Immature natural killer cell (primary cell): ENCODE results near the gene SLC2A2. TPM values are rescaled to one million over a fixed set of nuclear protein-coding genes. Genes with fewer than 3 reads are reported as not detected.
"Not testable (repeated sequence)": the region's sequence is repeated elsewhere in the genome, so short reads cannot be mapped to it uniquely, and the experiment has no call there.

Experiments used
- DNase-seq, 3 donors: peaks; one replicate each; pipeline ENCODE4 v3.0.0; 2022; ENCODE audit warnings: mixed read lengths in 1 of 3
- H3K27ac Mint-ChIP-seq, 6 donors: one replicate each; pipeline ENCODE4 v1.8.0; 2020; ENCODE audit warnings: mixed read lengths in 6 of 6, mild to moderate bottlenecking in 5 of 6, inconsistent platforms in 4 of 6, moderate library complexity in 3 of 6
- H3K27me3 Mint-ChIP-seq, 3 donors: one replicate each; pipeline ENCODE4 v1.8.0; 2020 to 2021; ENCODE audit warnings: low read depth in 3 of 3, mild to moderate bottlenecking in 3 of 3, mixed read lengths in 3 of 3, moderate library complexity in 3 of 3, inconsistent platforms in 1 of 3
- H3K36me3 Mint-ChIP-seq, 3 donors: one replicate each; pipeline ENCODE4 v1.8.0; 2020; ENCODE audit warnings: mixed read lengths in 3 of 3, inconsistent platforms in 2 of 3, mild to moderate bottlenecking in 2 of 3
- H3K4me1 Mint-ChIP-seq, 2 donors: one replicate each; pipeline ENCODE4 v1.8.0; 2020; ENCODE audit warnings: inconsistent platforms in 2 of 2, mild to moderate bottlenecking in 2 of 2, mixed read lengths in 2 of 2, moderate library complexity in 1 of 2
- H3K4me3 Mint-ChIP-seq, 5 donors: one replicate each; pipeline ENCODE4 v1.8.0; 2020; ENCODE audit warnings: mild to moderate bottlenecking in 5 of 5, mixed read lengths in 5 of 5, inconsistent platforms in 3 of 5, moderate library complexity in 3 of 5
- H3K9me3 Mint-ChIP-seq, 6 donors: one replicate each; pipeline ENCODE4 v1.8.0; 2020; ENCODE audit warnings: mild to moderate bottlenecking in 6 of 6, mixed read lengths in 6 of 6, inconsistent platforms in 4 of 6, moderate library complexity in 3 of 6
- polyA plus RNA-seq, 3 donors: library from polyadenylated mRNA; unstranded; fragments of 300-500 nt; fragmentation: Illumina TruSeq; gene quantifications; one replicate each; pipeline ENCODE4 v1.2.3, GENCODE V29; 2021

Gene SLC2A2
- polyA plus RNA-seq, 3 donors from 2014 or later = not detected

DNA sequence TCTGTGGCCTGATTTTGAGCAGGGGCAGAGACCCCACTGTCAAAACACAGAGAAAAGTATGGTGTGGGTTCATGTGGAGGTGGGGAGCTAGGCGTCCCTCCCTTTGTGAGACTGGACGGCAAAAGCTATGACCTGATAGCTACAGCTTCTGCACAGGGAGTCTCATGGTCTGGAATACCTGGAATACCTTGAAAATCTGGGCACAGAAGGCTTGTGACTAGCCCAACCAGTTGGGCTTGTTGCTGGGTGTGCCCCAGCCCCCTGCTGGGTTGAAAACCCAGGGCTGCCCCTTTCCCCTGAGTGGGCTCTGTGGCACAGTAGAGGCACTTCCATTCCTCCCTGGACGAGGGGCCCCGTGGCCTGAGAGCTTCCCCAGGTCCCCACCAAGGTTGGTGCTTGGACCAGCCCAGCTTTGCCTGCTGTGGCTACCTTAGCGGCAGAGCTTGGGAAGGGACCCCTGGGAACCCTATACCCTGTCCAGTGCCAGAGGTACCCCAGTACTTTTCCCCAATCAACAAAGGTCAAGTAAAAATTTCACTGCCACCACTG lies 37.3 kb downstream of the SLC2A2 start:
- Mint-ChIP-seq H3K27me3 (peaks cover 7 to 13% (median 7%) of the 10 kb centered on the region in 3 donors), H3K9me3 (peaks cover 0 to 3% (median 0%) of the 10 kb centered on the region in 6 donors), H3K27ac (no peak overlapping the region), H3K4me3 (no peak overlapping the region), H3K36me3 (no peaks in the 10 kb centered on the region), H3K4me1 (no peaks in the 10 kb centered on the region)
- DNase-seq = no peak

DNA sequence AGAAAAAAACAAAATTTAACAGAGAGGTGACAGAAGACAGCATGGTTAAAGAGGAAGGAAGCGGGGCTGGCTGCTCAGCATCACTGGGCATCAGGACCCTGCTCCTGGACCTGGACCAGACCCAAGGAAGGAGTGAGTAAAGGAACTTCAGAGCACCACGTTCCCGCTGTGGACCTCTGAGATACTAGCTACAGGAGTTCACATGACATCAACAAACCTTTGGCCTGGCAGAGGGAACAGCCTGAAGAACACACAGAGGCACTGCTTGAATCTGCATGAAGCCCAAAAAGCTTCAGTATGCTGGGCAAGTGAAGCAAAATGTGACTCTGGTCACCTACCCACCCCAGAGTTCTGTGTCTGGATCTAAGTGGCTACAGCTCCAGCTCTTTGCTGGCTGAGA lies 38.1 kb downstream of the SLC2A2 start:
- Mint-ChIP-seq H3K4me1 (no peaks in the 10 kb centered on the region), H3K4me3 (no peak overlapping the region), H3K9me3 (peaks cover 0 to 3% (median 0%) of the 10 kb centered on the region in 6 donors), H3K27me3 (peaks cover 7 to 14% (median 13%) of the 10 kb centered on the region in 3 donors), H3K27ac (no peak overlapping the region), H3K36me3 (no peaks in the 10 kb centered on the region)
- DNase-seq = no peak

DNA sequence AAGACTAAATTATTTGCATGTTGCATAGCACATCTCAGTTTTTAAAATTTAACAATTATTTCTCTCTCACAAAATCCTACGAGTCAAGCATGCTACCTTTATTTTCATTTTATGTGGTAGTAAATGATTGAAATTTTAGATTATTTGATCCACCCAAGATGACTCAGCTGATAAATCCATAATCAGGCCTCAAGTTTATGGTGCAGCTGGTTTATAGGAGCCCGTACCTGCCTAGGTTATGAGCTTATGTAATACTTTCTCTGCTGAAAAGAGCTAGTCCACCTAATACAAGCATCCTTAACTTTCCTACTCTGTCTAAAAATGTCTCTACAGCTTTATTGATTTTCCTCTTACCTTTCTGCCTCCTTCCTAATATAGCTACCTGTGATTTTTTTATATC lies 41.2 kb downstream of the SLC2A2 start:
- Mint-ChIP-seq H3K9me3 (peaks cover 0 to 2% (median 0%) of the 10 kb centered on the region in 6 donors), H3K4me1 (no peaks in the 10 kb centered on the region), H3K27ac (no peak overlapping the region), H3K4me3 (no peak overlapping the region), H3K36me3 (no peaks in the 10 kb centered on the region), H3K27me3 (peaks cover 2 to 14% (median 9%) of the 10 kb centered on the region in 3 donors)
- DNase-seq = no peak

DNA sequence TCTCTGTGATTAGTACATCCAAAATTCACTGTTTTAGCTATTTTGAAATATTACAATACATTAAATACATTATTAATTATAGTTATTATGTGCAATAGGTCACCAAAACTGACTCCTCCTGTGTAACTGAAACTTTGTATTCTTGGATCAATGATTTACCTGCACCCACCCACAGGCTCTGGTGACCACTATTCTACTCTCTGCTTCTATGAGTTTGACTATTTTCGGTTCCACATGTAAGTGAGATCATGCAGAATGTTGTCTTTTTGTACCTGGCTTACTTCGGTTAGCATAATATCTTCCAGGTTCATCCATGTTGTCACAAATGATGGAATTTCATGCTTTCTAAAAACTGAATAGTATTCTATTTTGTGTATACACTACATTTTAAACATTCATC lies 43.8 kb downstream of the SLC2A2 start:
- Mint-ChIP-seq H3K4me1 (no peaks in the 10 kb centered on the region), H3K4me3 (no peak overlapping the region), H3K36me3 (no peaks in the 10 kb centered on the region), H3K9me3 (no peaks in the 10 kb centered on the region), H3K27me3 (peaks cover 2 to 14% (median 9%) of the 10 kb centered on the region in 3 donors), H3K27ac (no peak overlapping the region)
- no peak for DNase-seq

DNA sequence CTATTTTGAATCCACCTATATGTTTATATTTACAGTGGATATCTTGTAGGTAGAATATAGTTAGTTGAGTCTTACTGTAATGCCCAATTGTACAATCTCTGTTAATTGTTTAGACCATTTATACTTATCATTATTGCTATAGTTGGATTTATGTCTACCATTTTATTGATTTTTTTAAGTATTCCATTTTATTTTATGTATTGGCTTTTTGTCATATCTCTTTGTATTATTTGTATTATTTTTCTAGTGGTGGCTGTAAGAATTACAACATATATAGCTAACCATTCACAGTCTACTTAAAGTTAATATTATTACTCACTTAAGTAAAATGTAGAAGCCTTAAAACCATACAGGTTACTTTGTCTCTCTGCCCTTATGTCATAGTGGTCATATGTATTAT lies 46.1 kb downstream of the SLC2A2 start:
- H3K4me1 Mint-ChIP-seq = no peaks in the 10 kb centered on the region
- no peaks in the 10 kb centered on the region for H3K9me3 Mint-ChIP-seq
- no peak for DNase-seq

DNA sequence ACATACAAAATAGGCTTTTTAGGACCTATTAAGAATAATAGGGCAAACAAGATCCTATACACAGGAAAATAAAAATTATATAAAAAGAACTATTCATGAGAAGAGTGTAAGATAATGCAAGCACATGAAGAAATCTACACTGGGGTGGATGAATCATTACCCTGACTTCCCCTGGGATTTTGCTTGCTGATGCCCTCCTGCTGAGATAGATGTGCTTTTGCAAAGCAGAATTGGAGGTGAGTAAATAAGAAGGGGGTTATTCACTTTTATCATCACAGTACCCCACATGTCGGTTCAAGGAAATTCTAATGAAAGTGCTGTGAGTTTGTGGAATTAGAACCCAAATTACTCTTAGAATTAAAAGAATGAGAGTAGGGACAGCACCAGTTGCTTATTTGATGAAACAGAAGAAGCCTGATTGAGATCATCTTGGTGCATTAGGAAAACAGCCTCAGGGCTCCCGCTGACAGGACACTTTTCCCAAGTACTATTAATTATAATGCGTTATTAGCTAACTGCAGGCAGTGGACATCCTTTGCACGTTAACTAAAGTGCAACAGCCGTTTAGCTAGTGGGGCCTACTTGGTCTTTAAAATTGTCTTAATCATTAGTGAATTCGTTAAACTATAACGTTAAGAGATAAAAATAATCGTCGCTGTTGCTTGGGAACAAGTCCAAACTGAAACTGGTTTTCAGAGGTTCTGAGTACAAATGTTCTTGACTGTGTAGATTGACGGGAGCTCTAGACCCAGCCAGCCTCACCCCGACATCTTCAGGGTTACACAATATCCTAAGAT lies 48.4 kb downstream of the SLC2A2 start:
- H3K9me3 Mint-ChIP-seq = no peaks in the 10 kb centered on the region
- H3K4me3 Mint-ChIP-seq = no peak overlapping the region
- H3K4me1 Mint-ChIP-seq = no peaks in the 10 kb centered on the region
- no peak overlapping the region for H3K27ac Mint-ChIP-seq
- no peak for DNase-seq
- no peaks in the 10 kb centered on the region for H3K36me3 Mint-ChIP-seq
- H3K27me3 Mint-ChIP-seq = peaks cover 4 to 16% (median 14%) of the 10 kb centered on the region in 3 donors

More for the DNA sequence above, 46.1 kb downstream of the SLC2A2 start:
- Mint-ChIP-seq H3K27me3 (peaks cover 2 to 21% (median 10%) of the 10 kb centered on the region in 3 donors), H3K27ac (no peak overlapping the region), H3K36me3 (no peaks in the 10 kb centered on the region), H3K4me3 (no peak overlapping the region)

DNA sequence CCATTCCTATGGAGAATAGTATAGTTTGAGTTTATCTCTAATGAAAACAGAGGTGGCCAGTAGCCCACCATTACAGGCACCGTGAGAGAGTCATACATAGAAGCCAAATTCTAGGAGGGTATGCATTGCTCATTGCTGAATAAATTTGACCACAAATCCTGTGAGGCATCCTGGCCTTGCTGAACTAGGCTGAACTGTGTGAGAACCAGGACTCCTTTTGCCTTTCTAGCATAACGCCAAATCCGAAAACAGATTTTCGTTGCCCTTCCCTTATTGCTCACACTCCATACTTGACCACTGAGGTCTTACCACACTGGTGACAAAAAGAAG lies 50.4 kb downstream of the SLC2A2 start:
- H3K36me3 Mint-ChIP-seq = no peaks in the 10 kb centered on the region
- DNase-seq = no peak
- H3K27ac Mint-ChIP-seq = no peak overlapping the region
- peaks cover 4 to 20% (median 12%) of the 10 kb centered on the region in 3 donors for H3K27me3 Mint-ChIP-seq
- no peaks in the 10 kb centered on the region for H3K9me3 Mint-ChIP-seq
- H3K4me1 Mint-ChIP-seq = no peaks in the 10 kb centered on the region
- H3K4me3 Mint-ChIP-seq = no peak overlapping the region

DNA sequence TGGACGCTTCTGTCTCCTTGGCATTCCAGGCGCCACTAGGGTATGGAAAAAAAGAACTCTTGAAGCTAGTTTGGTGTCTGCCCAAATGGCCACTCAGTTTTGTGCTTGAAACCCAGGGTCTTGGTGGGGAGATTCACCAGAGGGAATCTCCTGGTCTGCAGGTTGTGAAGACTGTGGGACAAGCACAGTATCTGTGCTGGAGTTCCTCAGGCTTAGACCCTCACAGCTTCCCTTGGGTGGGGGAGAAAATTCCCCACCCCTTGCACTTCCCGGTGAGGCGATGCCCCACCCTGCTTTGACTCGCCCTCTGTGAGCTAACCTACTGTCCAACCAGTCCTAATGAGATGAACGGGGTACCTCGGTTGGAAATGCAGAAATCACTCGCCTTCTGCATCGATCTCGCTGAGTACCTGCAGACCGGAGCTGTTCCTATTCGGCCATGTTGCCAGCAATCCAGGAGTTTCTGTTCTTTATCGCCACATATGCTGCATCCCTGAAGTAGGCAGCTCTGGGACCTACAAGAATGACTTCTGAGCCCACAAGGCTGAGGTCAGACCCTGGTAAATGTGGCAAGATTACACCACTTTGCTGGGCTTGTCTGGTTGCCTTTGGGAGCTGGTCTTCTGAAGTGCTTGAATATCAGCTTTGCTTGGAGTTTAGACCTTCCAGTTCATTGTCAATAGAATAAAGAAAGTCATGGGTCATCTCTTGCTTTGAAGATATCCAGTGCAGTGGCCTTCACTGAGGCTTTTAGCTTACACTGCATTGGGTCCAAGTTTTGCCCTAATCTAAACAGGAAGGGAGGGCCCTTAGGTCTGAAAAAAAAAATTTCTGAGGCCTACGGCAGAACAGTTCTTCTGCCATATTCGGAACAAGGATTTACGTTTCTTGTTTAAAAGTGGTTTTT lies 51.0 kb downstream of the SLC2A2 start:
- no peak for DNase-seq
- no peaks in the 10 kb centered on the region for H3K9me3 Mint-ChIP-seq
- H3K4me3 Mint-ChIP-seq = no peak overlapping the region
- H3K27me3 Mint-ChIP-seq = peaks cover 4 to 25% (median 11%) of the 10 kb centered on the region in 3 donors
- H3K4me1 Mint-ChIP-seq = no peaks in the 10 kb centered on the region
- no peaks in the 10 kb centered on the region for H3K36me3 Mint-ChIP-seq
- no peak overlapping the region for H3K27ac Mint-ChIP-seq

DNA sequence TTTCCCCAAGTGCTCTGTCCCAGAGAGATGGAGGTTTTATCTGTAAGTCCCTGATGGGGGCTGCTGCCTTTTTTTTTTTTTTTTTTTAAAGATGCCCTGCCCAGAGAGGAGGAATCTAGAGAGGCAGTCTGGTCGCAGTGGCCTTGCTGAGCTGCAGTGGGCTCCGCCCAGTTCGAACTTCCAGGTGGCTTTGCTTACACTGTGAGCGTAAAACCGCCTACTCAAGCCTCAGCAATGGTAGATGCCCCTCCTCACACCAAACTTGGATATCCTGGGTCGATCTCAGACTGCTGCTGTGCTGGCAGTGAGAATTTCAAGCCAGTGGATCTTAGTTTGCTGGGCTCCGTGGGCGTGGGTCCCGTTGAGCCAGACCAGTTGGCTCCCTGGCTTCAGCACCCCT lies 51.6 kb downstream of the SLC2A2 start:
- H3K4me3 Mint-ChIP-seq = no peak overlapping the region
- no peaks in the 10 kb centered on the region for H3K4me1 Mint-ChIP-seq
- H3K27ac Mint-ChIP-seq = no peak overlapping the region
- no peaks in the 10 kb centered on the region for H3K36me3 Mint-ChIP-seq
- DNase-seq = no peak
- no peaks in the 10 kb centered on the region for H3K9me3 Mint-ChIP-seq
- peaks cover 4 to 25% (median 9%) of the 10 kb centered on the region in 3 donors for H3K27me3 Mint-ChIP-seq

DNA sequence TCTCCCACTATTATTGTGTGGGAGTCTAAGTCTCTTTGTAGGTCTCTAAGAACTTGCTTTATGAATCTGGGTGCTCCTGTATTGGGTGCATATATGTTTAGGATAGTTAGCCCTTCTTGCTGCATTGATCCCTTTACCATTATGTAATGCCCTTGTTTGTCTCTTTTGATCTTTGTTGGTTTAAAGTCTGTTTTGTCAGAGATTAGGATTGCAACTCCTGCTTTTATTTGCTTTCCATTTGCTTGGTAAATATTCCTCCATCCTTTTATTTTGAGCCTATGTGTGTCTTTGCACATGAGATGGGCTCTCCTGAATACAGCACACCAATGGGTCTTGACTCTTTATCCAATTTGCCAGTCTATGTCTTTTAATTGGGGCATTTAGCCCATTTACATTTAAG lies 53.6 kb downstream of the SLC2A2 start:
- H3K27me3 Mint-ChIP-seq = peaks cover 4 to 20% (median 8%) of the 10 kb centered on the region in 3 donors
- H3K4me1 Mint-ChIP-seq, DNase-seq, H3K27ac Mint-ChIP-seq, H3K36me3 Mint-ChIP-seq, H3K4me3 Mint-ChIP-seq, H3K9me3 Mint-ChIP-seq: not testable (repeated sequence)

DNA sequence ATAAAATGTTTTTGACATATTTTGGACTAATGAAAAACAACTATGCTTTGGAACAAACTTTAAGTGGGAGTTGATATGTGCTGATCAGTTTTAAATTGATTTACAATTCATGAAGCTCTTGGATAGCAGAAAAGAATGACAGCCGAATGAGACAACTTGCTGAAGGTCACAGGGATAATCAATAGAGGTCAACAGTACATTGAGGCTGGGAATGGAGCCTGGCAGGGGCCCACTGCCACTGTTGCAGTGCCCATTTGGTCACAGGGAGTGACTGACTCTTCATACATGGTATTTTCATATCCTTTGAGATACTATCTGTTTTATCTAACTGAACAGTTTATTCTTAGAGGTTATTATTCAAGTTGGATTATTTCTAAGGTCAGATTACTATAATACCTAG lies 59.4 kb downstream of the SLC2A2 start:
- Mint-ChIP-seq H3K36me3 (no peaks in the 10 kb centered on the region), H3K4me1 (no peaks in the 10 kb centered on the region), H3K27ac (no peak overlapping the region), H3K9me3 (no peaks in the 10 kb centered on the region), H3K27me3 (peaks cover 0 to 7% (median 1%) of the 10 kb centered on the region in 3 donors), H3K4me3 (no peak overlapping the region)
- no peak for DNase-seq

DNA sequence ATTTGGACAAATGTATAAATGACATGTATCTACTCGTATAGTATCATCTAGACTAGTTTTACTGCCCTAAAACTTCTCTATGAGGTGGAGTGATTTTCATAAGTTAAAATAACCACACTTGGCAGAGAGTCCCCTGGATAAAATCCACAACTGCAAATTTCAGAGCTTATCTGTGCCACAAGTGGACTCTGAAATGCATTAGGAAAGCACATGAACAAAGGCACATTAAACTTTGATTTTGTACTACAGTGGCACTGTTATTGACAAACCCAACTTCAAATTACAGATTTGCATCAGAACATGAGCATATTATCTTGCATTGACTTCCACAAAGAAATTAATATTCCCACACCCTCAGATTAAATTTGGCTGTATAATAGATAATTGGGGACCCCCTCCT lies 60.0 kb downstream of the SLC2A2 start:
- Mint-ChIP-seq H3K9me3 (no peaks in the 10 kb centered on the region), H3K4me3 (no peak overlapping the region), H3K27me3 (peaks cover 0 to 6% (median 1%) of the 10 kb centered on the region in 3 donors), H3K4me1 (no peaks in the 10 kb centered on the region), H3K36me3 (no peaks in the 10 kb centered on the region), H3K27ac (no peak overlapping the region)
- DNase-seq = no peak

DNA sequence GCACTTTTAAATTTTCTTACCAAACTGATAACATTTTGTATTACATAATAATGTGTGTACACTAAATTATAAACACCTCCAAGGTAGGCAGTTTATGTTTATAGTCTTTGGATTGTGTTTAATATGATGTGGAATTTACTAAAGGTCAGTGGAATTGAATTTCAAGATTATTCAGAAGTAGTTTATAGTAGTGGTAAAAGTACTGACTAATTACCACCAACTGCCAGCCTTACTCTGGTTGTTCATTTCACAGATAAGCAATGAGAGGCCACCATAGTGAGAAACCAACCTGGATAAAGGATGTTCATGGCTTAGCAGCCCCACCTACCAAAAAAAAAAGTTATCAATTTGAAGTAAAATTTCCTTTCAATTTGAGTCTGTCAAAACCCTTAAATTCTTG lies 64.1 kb downstream of the SLC2A2 start:
- peaks cover 0 to 3% (median 0%) of the 10 kb centered on the region in 3 donors for H3K27me3 Mint-ChIP-seq
- no peak for DNase-seq
- H3K36me3 Mint-ChIP-seq = no peaks in the 10 kb centered on the region
- no peaks in the 10 kb centered on the region for H3K9me3 Mint-ChIP-seq
- no peaks in the 10 kb centered on the region for H3K4me1 Mint-ChIP-seq
- H3K27ac Mint-ChIP-seq = no peak overlapping the region
- no peak overlapping the region for H3K4me3 Mint-ChIP-seq
